ENCODE data around the gene SMAD3. TPM values are rescaled to one million over a fixed set of nuclear protein-coding genes. Genes with fewer than 3 reads are reported as not detected.

The SMAD3 gene
- total and polyA plus RNA-seq, 2 of the 4 experiments (the other 2 are of a cell fraction), result 71.0 to 177 TPM

- Histone ChIP-seq H2BK120ac (ENCODE audit: low read depth, low read length) (peak overlapping the region; percentile 9; the same call in 1 of the 2 replicates), H3K4me2 (ENCODE audit: low read depth, low read length) (peak overlapping the region; percentile 77), H2AFZ (replicated peaks; ENCODE audit: low read length, poor library complexity) (peak overlapping the region; percentile 1), H3K79me1 (ENCODE audit: low read depth in 1 of 2, low read length in 2 of 2) (peaks cover 5 to 95% of the 10 kb centered on the region in 2 experiments; a peak in 2 of 4 replicates), H3K4ac (ENCODE audit: low read depth, low read length) (peak overlapping the region; percentile 66), H3K4me3 (ENCODE audit: insufficient read depth, low read depth, low read length) (no peak overlapping the region), H2BK20ac (ENCODE audit: low read depth, low read length) (no peak overlapping the region), H4K5ac (ENCODE audit: low read depth, low read length) (no peak overlapping the region), H3K23ac (ENCODE audit: low read depth, low read length) (peak overlapping the region; percentile 42; the same call in 1 of the 2 replicates), H2AK5ac (ENCODE audit: low read depth, low read length) (peak overlapping the region; percentile 78), H4K8ac (ENCODE audit: low read depth in 2 of 2, low read length in 2 of 2) (peak overlapping the region; percentile 20 to 63; a peak in 3 of 4 replicates), H4K20me1 (ENCODE audit: insufficient read depth, low read length) (peaks cover 100% of the 10 kb centered on the region), H3K18ac (ENCODE audit: low read depth, low read length) (0 out of 2 replicates have a peak overlapping the region, but pooled peaks have one; percentile 6), H2BK5ac (ENCODE audit: low read depth, low read length, poor library complexity, severe bottlenecking) (peak overlapping the region; percentile 14), H3K4me1 (ENCODE audit: control insufficient read depth, insufficient read depth, low read length) (peaks cover 71% of the 10 kb centered on the region), H3K27me3 (ENCODE audit: control insufficient read depth, insufficient read depth, low read length) (no peaks in the 10 kb centered on the region), H3K56ac (ENCODE audit: extremely low read depth, insufficient read depth, low read length) (peak overlapping the region; percentile 35; the same call in 1 of the 2 replicates), H3K9me1 (ENCODE audit: insufficient read depth, low read length) (peaks cover 77% of the 10 kb centered on the region), H3K14ac (replicated peaks; ENCODE audit: low read depth, low read length) (peak overlapping the region; percentile 45), H4K91ac (ENCODE audit: insufficient read depth, low read depth, low read length) (peak overlapping the region; percentile 60; the same call in 1 of the 2 replicates), H3K36me3 (ENCODE audit: control insufficient read depth, insufficient read depth, low read length) (peaks cover 47% of the 10 kb centered on the region), H2BK15ac (ENCODE audit: low read depth, low read length) (peak overlapping the region; percentile 70; the same call in 2 of the 3 replicates), H3K27ac (ENCODE audit: insufficient read depth, low read length) (peak overlapping the region; percentile 36), H3K9me3 (ENCODE audit: control insufficient read depth, insufficient read depth, low read length) (no peaks in the 10 kb centered on the region), H3K9ac (ENCODE audit: low read depth, low read length) (peak overlapping the region; percentile 26; the same call in 1 of the 2 replicates), H2AK9ac (replicated peaks; ENCODE audit: low read depth, low read length, poor library complexity) (peak overlapping the region; percentile 1)
- dilution Hi-C loops (cut with HindIII; ENCODE audit: low sequenced_read_pairs, unreplicated experiment) (no loop called here), in situ Hi-C loops (cut with MboI; ENCODE audit: low sequenced_read_pairs) (no loop called here), intact Hi-C loops (cut with micrococcal nuclease) (no loop called here)
- TF ChIP-seq POLR2A (IDR thresholded peaks at IDR 0.05; ENCODE audit: low read depth, low read length) (peak; percentile 29; the same call in 1 of the 2 replicates), RAD21 (IDR thresholded peaks at IDR 0.05; ENCODE audit: low read length) (no peak), MAFK (IDR thresholded peaks at IDR 0.05; ENCODE audit: low read depth, low read length) (no peak), RFX5 (IDR thresholded peaks at IDR 0.05; ENCODE audit: low read depth, low read length) (no peak), USF2 (IDR thresholded peaks at IDR 0.05; ENCODE audit: low read depth, low read length) (peak; percentile 57), BHLHE40 (IDR thresholded peaks at IDR 0.05; ENCODE audit: low read depth, low read length) (peak; percentile 80), MAZ (IDR thresholded peaks at IDR 0.05; ENCODE audit: borderline replicate concordance, low read depth, low read length) (no peak), SMC3 (IDR thresholded peaks at IDR 0.05; ENCODE audit: low read depth, low read length) (no peak)
- WGBS, 2 experiments (ENCODE audit: extremely low coverage in 2 of 2, insufficient read length in 1 of 2), result no CpG with 5 or more reads among the region's 15 CpGs
- peak; percentile 18 for ATAC-seq (ENCODE audit: low read depth)
- no TSS peak for BruUV-seq (replicated peaks)
- ChIA-PET POLR2A (ENCODE audit: unreplicated experiment) (no interaction called here), CTCF (no interaction called here)
- peak; percentile 80 for DNase-seq
Measured at GRCh38 chr15:67089217-67090193, 24.1 kb downstream of the SMAD3 start.
